Fibroblast of upper back skin (primary cell): Measurements from ENCODE around the gene PCNX3.
"Not testable (repeated sequence)": the region's sequence is repeated elsewhere in the genome, so short reads cannot be mapped to it uniquely, and the experiment has no call there.

Experiments used
- DNase-seq: peaks from one replicate; pipeline ENCODE4 v3.0.0-alpha.2; 2013

Gene PCNX3

DNA sequence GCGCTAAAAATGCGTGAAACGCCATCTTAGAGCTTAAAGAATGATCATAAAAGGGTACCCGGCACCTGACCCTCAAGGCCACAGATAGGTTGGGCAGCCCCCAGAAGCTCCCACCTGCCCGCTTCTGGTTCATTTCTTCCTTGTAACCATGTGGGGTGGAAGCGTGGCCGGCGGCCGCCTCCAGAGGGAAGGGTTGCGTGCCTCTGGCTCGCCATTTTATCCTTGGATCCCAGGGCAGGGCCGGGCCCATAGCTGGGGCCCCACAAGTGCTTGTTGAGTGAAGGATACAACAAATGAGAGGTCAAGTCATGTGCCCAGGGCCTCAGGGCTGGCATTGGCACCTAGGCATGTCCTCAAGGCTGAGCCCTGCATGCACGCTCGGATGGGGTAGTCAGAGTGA lies 5.9 kb downstream of the PCNX3 start:
- no peak for DNase-seq

DNA sequence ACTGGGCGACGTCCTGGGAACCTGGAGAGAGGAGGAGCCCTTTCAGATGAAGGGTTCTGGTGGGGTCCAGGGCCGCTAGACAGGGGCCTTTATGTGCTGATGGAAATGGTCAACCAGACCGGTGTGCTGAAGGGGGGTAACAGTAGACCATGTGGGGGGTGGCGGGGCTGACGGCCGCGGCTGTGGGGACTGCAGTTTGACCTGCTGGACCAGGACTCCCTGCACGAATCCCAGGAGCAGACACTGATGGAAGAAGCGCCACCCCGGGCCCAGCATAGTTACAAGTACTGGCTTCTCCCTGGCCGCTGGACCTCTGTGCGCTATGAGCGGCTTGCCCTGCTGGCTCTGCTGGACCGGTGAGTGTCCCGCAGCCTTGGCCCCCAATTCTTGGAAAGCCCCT lies 6.4 kb downstream of the PCNX3 start:
- DNase-seq = no peak

DNA sequence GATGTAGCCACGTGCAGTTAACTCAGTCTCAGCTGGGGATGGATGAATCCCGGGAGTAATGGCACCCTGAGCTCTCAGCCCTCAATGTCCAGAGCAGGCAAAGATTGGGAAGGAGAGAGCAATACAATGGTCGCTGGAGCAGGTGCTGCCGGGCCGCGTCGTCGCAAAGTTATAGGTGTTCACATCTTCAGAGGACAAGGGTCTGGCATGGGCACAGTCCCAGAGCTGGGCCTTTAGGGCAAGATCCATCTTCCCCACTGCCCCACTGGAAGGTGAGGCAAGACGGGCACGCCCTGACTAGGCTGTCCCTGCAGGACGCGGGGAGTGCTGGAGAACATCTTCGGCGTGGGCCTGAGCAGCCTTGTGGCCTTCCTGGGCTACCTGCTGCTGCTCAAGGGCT lies 7.6 kb downstream of the PCNX3 start:
- no peak for DNase-seq

DNA sequence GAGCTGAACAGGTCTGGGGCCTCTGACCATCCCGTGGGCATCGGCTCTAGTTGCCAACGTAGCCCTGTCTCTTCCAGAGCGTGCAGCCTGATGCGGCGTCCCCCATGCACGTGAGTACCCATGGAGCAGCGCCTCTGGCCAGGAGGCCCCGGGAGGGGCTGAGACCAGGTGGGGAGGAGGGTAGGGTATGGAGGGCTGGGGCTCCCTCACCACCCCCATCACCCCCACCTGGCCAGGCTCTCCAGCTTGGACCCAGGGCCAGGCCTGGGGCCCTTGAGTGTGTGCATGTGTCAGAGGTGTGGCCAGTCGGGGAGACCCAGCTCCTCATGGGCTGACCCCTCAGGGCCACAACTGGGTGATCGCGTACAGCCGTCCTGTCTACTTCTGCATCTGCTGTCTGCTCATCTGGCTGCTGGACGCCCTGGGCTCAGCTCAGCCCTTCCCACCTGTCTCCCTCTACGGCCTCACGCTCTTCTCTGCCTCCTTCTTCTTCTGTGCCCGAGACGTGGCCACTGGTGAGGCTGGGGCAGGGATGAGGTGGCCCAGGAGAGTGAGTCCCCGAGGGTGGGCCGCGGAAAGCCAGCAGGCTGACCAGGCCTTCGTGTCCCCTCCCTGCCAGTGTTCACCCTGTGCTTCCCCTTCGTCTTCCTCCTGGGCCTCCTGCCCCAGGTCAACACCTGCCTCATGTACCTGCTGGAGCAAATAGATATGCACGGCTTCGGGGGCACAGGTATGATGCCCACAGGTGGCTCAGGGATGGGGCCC lies 8.5 kb downstream of the PCNX3 start:
- no peak for DNase-seq

DNA sequence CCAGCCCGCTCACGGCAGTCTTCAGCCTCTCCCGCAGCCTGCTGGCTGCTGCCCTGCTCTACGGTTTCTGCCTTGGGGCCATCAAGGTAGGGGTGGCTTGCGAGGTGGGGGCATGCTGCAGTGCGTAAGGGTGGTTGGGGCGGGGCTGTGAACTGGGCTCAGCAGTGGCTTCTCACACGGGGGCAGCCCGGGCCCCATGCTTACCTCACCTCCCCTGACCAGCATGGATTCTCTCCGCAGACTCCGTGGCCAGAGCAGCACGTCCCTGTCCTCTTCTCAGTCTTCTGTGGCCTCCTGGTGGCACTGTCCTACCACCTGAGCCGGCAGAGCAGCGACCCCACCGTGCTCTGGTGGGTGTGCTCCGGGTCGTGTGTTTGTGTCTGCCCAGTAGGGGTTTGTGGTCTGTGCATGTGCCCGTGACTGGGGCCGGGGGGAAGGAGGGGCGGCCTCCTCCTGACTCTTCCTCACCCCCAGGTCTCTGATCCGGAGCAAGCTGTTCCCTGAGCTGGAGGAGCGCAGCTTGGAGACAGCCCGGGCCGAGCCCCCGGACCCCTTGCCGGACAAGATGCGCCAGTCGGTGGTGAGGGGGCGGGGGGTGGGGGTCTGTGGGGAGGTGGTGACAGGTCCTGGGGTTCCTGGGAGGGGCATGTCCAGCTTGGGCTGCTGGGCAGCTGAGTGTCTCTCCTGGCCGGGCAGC lies 9.5 kb downstream of the PCNX3 start:
- no peak for DNase-seq

DNA sequence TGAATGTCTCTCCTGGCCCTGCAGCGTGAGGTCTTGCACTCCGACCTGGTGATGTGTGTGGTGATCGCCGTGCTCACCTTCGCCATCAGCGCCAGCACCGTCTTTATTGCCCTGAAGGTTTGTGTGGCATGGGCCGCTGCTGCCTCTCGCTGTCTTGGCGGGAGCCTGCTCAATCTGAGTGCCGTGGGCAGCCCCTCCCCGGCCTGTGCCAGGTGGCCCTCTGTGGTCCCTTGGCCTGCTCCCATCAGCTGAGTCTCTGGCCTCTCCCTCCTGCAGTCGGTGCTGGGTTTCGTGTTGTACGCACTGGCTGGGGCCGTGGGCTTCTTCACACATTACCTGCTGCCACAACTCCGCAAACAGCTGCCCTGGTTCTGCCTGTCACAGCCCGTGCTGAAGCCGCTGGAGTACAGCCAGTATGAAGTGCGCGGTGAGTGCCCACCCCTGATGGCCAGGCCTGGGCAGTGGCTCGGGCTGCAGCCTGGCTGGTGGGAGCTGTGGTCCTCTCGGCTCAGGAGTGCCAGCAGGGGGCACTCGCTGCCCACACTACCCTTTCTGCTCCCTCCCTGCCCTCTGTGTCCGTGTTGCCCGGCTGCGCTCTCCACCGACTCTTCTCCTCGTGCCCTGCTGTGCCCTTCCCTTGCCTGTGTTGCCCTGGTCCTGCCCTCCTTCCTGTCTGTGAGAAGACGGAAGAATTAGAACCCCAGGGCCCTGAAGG lies 10.2 kb downstream of the PCNX3 start:
- DNase-seq = peak; percentile 24

DNA sequence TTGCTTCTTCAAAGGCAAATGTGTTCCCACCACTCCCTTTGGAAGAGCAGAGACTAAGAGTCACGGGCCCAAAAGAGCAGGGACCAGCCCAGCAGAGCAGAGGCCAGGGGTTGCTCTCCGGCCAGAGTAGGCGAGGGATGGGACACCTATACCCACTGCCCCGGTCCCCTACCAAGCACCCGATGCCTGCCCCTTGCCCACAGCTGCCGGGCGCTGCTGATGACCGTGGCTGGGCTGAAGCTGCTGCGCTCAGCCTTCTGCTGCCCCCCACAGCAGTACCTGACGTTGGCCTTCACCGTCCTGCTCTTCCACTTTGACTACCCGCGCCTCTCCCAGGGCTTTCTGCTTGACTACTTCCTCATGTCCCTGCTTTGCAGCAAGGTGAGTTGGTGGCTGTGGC lies 11.6 kb downstream of the PCNX3 start:
- no peak for DNase-seq

DNA sequence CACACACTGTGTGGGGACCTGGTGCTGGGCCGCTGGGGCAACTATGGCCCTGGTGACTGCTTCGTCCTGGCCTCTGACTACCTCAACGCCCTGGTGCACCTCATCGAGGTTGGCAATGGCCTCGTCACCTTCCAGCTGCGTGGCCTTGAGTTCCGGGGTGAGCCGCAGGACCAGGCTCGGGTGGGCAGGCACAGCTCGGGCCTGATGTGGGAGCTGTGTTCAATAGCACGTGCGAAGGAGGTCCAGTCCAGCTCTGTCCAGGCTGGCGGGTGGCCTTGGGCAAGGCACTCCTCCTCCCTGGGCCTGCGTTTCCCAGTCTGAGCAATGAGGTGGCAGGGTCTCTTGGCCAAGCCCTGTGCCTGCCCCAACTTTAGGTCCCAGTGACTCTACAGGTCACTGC lies 14.0 kb downstream of the PCNX3 start:
- no peak for DNase-seq

DNA sequence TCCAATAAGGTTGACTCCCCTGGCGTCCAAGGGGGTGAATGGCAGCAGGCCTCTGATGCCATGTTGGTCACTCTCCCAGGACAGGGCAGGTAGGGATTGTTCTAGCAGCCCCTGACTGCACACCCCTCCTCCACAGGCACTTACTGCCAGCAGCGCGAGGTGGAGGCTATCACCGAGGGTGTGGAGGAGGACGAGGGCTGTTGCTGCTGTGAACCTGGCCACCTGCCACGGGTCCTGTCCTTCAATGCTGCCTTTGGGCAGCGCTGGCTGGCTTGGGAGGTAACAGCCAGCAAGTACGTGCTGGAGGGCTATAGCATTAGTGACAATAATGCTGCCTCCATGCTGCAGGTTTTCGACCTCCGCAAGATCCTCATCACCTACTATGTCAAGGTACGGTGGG lies 14.6 kb downstream of the PCNX3 start:
- DNase-seq = no peak

DNA sequence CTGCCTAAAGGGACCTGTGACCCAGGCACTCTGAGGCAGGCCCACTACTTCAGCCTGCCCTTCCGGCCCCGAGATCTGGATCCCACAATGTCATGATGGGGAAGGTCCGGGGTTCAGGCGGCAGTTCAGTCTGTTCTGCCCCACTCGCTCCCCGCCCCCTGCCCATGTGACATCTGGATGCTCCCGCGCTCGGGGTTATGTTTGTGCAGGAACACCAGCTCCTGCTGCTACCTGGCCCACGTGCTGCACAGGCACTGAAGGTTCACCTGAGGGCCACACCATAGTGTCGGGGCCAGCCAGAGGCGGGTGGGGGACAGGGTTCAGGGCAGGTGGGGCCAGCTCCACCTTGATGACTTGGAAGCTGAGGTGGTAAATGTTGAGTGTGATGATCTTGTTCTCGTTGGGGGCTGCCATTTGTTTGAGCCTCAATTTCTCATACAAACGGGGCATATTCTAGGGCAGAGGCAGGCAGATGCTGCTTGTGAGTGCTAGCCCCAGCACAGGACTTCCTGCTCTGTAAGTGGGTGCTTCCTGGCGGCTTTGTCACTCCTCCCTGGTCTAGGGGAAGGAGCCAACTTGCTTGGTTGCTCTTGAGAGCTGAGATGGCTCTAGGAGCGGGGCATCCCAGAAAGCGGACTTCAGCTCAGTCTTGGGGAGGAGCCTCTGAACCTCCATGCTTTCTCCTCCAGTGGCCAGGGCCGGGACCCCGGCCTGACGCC lies 18.0 kb downstream of the PCNX3 start:
- no peak for DNase-seq

DNA sequence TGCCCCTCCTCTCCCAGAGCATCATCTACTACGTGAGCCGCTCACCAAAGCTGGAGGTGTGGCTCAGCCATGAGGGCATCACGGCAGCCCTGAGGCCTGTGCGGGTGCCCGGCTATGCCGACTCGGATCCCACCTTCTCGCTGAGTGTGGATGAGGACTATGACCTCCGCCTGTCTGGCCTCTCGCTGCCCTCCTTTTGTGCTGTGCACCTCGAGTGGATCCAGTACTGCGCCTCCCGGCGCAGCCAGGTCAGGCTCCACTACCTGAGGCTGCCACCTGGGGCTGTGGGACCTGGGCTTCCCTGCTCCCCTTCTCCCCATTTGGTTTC lies 18.5 kb downstream of the PCNX3 start:
- DNase-seq = no peak

DNA sequence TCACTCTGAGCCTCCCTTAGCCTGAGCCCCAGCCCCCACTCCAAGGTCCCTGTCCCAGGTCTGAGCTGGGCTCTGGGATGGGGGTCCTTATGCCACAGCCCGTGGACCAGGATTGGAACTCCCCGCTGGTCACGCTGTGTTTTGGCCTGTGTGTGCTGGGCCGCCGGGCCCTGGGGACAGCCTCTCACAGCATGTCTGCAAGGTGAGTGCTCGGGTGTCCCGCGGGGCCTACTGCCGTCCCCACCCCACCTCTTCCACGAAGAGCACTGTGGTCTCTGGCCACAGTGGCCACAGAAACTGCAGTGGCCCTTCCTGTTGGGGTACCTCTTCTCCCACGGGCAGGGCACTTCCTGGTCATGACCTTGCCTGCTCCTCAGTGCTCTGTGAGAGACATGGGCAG lies 18.9 kb downstream of the PCNX3 start:
- DNase-seq = no peak

DNA sequence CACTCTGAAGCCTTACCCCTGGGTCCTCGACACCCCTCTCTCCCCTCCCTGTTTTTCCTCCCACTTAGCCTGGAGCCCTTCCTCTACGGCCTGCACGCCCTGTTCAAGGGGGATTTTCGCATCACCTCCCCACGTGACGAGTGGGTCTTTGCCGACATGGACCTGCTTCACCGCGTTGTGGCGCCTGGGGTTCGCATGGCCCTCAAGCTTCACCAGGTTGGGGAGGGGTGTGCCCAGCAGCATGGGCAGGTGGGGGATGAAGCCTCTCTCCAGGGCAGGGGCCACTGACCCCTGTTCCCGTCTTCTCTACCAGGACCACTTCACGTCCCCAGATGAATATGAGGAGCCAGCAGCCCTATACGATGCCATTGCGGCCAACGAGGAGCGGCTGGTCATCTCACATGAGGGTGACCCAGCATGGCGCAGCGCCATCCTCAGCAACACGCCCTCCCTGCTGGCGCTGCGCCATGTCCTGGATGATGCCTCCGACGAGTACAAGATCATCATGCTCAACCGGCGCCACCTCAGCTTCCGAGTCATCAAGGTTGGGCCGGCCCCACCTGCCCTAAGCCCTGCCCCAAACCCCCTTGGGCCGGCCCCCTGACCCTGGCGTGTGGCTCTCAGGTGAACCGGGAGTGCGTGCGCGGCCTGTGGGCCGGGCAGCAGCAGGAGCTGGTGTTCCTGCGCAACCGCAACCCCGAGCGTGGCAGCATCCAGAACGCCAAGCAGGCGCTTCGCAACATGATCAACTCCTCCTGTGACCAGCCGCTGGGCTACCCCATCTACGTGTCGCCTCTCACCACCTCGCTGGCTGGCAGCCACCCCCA lies 19.5 kb downstream of the PCNX3 start:
- no peak for DNase-seq

DNA sequence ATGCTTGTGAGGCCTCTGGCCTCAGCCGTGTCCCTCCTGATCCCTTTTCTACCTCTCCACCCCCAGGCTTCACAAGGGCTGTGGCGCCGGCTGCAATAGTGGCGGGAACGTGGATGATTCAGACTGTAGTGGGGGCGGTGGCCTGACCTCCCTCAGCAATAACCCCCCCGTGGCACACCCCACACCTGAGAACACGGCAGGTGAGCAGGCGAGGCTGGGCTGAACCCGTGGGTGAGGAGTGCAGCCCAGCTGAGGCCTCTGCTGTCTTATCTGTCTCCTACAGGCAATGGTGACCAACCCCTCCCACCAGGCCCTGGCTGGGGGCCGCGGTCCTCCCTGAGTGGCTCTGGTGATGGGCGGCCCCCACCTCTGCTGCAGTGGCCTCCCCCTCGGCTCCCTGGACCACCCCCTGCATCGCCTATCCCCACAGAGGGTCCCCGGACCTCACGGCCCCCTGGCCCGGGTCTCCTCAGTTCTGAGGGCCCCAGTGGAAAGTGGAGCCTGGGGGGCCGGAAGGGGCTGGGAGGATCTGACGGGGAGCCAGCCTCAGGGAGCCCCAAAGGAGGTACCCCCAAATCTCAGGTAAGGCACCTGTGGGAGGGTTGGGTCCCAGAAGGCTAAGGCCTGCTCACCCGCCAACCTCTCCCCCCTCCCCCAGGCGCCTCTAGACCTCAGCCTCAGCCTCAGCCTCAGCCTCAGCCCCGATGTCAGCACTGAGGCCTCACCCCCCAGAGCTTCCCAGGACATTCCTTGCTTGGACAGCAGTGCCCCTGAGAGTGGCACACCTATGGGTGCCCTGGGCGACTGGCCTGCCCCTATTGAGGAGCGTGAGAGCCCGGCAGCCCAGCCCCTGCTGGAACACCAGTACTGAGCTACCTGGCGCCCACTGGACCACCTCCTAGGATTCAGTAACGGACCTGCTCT lies 20.8 kb downstream of the PCNX3 start:
- no peak for DNase-seq

DNA sequence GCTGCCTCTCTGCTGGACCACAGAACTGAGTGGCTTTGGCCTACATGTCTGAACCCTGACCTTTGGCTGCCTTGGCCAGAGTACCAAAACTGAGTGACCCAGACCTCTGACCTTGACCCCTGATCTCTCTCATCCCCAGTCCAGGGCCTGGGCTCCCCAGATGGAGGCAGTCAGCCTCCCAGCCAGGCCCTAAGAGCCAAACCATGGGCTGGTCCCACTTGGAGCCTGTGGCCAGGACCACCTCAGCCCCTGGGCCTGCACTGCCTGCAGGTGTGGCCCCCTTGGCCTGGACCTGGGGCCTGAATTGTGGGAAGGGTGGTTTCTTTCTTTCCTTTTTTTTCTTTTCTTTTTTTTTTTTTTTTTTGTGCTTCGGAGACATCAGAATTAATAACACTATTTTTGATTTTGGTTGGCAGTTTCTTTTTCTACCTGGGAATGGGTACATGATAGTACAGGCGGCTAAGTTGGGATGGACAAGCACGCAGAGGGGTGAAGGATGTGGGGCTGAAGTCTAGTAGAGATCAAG lies 21.5 kb downstream of the PCNX3 start:
- DNase-seq = no peak

DNA sequence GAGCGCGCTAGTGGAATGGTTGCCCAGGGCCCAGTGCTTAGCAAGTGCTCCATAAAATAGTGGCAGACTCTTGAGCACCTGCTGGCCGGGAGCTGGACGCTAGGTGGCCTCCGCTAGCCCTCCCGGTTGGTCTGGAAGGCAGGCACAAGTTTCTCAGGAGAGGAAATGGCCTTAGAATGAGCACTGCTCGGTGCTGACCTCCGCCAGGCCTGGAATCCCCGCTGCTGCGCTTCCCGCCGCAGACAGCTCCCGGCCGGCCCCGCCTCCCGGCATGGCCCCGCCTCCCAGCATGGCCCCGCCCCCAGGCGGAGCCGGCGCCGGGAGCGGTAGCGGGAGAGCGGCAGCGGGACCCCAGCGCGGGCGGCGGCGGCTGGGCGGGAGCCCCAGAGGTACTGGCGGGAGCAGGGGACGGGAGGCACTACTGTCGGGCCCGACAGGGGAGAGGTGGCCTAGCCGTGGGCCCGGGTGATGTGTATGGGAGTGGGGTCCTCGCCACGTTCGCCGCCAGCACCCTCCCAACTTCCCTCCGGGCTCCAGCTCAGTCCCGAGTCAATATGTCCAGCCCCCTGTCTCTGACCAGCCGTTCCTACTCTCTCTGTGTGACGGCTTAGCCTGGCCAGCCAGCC lies 22.3 kb downstream of the PCNX3 start, which contains the start of gene SIPA1:
SIPA1 (plus strand) TSS at position 308 of the 626 bp plus-strand sequence. CDS start 2,821 bp downstream, outside the sequence.
- DNase-seq = peak; percentile 82

DNA sequence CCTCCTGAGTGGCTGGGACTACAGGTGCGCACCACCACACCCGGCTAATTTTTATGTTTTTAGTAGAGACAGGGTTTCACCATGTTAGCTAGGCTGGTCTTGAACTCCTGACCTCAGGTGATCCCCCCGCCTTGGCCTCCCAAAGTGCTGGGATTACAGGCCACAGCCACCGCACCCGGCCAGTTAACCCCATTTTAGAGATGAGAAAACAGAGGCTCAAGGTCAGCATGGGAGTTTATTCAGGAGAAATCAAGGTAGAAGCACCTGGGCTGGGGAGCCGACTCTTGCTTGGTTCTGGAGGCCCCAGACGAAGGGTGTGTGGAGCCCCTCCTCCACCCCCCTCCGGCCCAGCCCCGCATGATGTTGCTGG lies 23.6 kb downstream of the PCNX3 start:
- DNase-seq = not testable (repeated sequence)

DNA sequence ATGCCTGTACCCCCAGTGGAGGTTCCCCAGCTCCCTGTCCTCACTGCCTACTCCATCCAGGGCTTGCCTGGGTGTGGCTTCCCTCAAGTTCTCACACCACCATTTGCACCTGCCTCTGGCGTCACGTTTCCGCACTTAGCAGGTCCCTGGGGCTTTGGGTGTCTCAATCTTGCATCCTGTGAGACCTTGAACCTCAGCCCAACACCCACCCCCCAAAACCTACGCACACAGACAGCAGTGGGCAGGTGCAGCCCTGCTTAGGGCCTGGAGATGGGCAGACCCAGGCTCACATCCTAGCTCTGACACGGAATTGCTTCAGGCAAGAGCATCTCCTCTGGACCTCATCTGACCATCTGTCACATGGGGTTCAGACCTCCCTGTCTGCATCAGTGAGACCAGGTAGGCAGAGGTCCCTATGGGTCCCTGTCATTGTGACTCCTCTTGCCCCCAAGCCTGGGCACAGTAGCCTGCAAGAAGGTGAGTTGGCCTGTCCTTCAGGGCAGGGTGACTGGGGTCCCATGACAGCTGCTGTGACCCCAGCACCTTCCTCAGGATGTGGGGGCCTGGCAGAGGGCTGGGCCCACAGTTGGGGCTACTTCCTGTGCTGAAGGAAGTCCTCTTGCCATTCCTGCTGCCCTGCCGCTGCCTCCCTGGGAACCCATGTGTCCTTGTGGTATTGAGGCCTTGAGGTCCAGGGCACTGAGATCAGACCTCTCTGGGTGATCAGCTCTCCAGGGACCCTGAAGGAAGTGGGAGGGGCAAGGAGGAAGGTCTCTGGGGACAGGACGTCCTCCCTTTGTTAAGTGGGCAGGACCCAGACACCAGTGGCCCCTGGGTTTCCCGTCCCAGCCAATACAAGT lies 24.3 kb downstream of the PCNX3 start:
- DNase-seq = no peak

DNA sequence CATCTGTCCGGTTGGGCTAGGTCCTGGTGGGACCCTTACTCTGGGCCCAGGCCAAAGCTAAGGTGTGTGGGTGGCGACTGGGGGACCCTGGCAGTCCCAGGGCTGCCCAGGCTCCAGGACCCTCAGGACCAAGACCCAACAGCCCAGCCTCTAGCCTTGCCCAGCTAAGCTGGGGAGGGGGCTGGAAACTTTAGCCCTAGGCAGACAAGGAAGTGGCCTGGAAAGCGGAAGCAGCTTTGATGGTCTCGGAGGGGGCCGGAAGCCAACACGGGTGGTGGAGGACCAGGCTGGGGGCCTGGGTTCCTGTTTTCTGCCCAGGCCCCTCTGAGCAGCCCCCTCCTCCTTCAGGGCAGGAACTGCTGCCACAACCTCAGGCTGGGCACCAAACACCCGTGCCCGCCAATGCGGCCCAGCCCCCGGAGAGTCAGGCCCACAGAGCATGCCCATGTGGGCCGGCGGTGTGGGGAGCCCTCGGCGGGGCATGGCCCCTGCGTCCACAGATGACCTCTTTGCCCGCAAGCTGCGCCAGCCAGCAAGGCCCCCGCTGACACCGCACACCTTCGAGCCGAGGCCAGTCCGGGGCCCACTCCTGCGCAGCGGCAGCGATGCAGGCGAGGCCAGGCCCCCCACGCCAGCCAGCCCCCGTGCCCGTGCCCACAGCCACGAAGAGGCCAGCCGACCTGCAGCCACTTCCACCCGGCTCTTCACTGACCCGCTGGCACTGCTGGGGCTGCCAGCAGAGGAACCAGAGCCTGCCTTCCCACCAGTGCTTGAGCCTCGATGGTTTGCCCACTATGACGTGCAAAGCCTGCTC lies 25.1 kb downstream of the PCNX3 start:
- no peak for DNase-seq
